ENCODE results near the gene MBTPS1.

- TF ChIP-seq, protein P1, sequence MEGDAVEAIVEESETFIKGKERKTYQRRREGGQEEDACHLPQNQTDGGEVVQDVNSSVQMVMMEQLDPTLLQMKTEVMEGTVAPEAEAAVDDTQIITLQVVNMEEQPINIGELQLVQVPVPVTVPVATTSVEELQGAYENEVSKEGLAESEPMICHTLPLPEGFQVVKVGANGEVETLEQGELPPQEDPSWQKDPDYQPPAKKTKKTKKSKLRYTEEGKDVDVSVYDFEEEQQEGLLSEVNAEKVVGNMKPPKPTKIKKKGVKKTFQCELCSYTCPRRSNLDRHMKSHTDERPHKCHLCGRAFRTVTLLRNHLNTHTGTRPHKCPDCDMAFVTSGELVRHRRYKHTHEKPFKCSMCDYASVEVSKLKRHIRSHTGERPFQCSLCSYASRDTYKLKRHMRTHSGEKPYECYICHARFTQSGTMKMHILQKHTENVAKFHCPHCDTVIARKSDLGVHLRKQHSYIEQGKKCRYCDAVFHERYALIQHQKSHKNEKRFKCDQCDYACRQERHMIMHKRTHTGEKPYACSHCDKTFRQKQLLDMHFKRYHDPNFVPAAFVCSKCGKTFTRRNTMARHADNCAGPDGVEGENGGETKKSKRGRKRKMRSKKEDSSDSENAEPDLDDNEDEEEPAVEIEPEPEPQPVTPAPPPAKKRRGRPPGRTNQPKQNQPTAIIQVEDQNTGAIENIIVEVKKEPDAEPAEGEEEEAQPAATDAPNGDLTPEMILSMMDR (IDR thresholded peaks at IDR 0.05; ENCODE audit: low read depth, low read length) = no peak
- no peak for TF ChIP-seq EZH2phosphoT487 (IDR thresholded peaks at IDR 0.05; ENCODE audit: low read depth)
These were observed 20.2 kb downstream of the MBTPS1 start for GRCh38 chr16:84096447-84097005.
